Breast epithelium (tissue), 4 donors: ENCODE measurements around the gene MTHFR. TPM values are rescaled to one million over a fixed set of nuclear protein-coding genes. Genes with fewer than 3 reads are reported as not detected.

ENCODE experiments used
- DNase-seq, 2 donors: peaks; one replicate each; pipeline ENCODE4 v3.0.0-alpha.2; 2019; ENCODE audit warnings: low spot score in 2 of 2
- H3K27ac ChIP-seq, 2 donors: fragments of 200-600 bp; sonication (generic) in 1 of 2; one replicate each; pipeline ENCODE4 v1.5.1; 2016 to 2019; ENCODE audit warnings: mild to moderate bottlenecking in 1 of 2
- H3K27me3 ChIP-seq, 2 donors: fragments of 200-600 bp; sonication (generic) in 1 of 2; one replicate each; pipeline versions ENCODE4 v1.5.1 to v1.6.0; 2017 to 2019; ENCODE audit warnings: control low read depth in 1 of 2, mild to moderate bottlenecking in 1 of 2
- H3K36me3 ChIP-seq: fragments of 200-600 bp; one replicate; pipeline ENCODE4 v1.5.1; 2019
- H3K4me1 ChIP-seq, 2 donors: fragments of 200-600 bp; sonication (generic); one replicate each; pipeline ENCODE4 v1.5.1; 2016 to 2019; ENCODE audit warnings: control low read depth in 1 of 2
- H3K4me3 ChIP-seq, 3 donors: fragments of 200-600 bp; sonication (generic); 1 replicate in 2 of 3; 2 replicates in 1 of 3; pipeline ENCODE4 v1.5.1; 2016 to 2019; ENCODE audit warnings: mild to moderate bottlenecking in 3 of 3, moderate library complexity in 2 of 3
- H3K9me3 ChIP-seq, 2 donors: fragments of 200-600 bp; sonication (generic) in 1 of 2; one replicate each; pipeline ENCODE4 v1.5.1; 2016 to 2019; ENCODE audit warnings: control low read depth in 1 of 2
- POLR2A ChIP-seq: fragments of 450-650 bp; IDR thresholded peaks from one replicate; pipeline ENCODE4 v1.6.1; 2016; ENCODE audit warnings: antibody characterized with exemption, mild to moderate bottlenecking, moderate library complexity
- POLR2AphosphoS5 ChIP-seq, 3 donors: sonication (generic); formaldehyde crosslinking; IDR thresholded peaks; one replicate each; pipeline ENCODE4 v1.6.1; 2017; ENCODE audit warnings: antibody characterized with exemption in 3 of 3
- intact Hi-C: fragments of 100-400 bp; cut with DNase I; formaldehyde crosslinking; loops from one replicate; pipeline ENCODE4 v1.15.1; 2023; ENCODE audit warnings: low total_unique reads
- total RNA-seq, 3 donors: library from RNA; depleted of rRNA; stranded (reverse); fragments of >200 nt; gene quantifications; one replicate each; pipeline ENCODE4 v1.1.0, GENCODE V29; 2016
- TF ChIP-seq, protein P1 (sequence below), 3 donors: fragments of 450-650 bp; IDR thresholded peaks; one replicate each; pipeline ENCODE4 v1.5.1; 2016 to 2017; ENCODE audit warnings: antibody characterized with exemption in 3 of 3, mild to moderate bottlenecking in 3 of 3, moderate library complexity in 3 of 3

The MTHFR gene
- total RNA-seq, 3 donors from 2014 or later: 24.6 to 42.0 (median 30.0) TPM

DNA sequence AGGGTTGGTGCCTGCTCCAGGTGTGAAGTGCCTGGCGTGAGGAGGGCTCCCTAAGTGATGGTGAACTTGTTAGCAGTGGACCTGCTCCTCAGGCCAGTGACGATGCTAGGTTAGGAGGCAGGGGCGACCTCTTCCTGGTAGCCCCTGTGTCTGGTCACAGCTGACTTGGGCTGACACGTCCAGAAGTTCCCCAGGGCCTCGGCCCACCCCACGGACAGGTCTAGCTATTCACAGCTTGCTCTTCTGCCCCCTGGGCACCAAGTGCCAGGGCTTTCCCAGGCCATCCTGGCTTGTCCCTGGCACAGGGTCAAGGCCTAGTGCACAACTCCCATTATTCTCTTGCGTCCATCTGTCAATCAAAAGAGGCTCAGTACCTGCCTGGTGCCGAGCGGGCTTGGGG lies 54.7 kb downstream of the MTHFR start:
- TF ChIP-seq POLR2A (no peak), POLR2AphosphoS5 (IDR thresholded peaks at IDR 0.05) (no peak)
- TF ChIP-seq, protein P1, sequence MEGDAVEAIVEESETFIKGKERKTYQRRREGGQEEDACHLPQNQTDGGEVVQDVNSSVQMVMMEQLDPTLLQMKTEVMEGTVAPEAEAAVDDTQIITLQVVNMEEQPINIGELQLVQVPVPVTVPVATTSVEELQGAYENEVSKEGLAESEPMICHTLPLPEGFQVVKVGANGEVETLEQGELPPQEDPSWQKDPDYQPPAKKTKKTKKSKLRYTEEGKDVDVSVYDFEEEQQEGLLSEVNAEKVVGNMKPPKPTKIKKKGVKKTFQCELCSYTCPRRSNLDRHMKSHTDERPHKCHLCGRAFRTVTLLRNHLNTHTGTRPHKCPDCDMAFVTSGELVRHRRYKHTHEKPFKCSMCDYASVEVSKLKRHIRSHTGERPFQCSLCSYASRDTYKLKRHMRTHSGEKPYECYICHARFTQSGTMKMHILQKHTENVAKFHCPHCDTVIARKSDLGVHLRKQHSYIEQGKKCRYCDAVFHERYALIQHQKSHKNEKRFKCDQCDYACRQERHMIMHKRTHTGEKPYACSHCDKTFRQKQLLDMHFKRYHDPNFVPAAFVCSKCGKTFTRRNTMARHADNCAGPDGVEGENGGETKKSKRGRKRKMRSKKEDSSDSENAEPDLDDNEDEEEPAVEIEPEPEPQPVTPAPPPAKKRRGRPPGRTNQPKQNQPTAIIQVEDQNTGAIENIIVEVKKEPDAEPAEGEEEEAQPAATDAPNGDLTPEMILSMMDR (IDR thresholded peaks at IDR 0.05): no peak
- Histone ChIP-seq H3K9me3 (no peaks in the 10 kb centered on the region), H3K4me1 (no peaks in the 10 kb centered on the region), H3K27me3 (no peaks in the 10 kb centered on the region), H3K27ac (no peak overlapping the region), H3K4me3 (no peak overlapping the region), H3K36me3 (no peaks in the 10 kb centered on the region)
- DNase-seq: no peak
- intact Hi-C loops: no loop called here

GRCh38 chr1:11749996-11750395 lies 55.8 kb downstream of the MTHFR start:
- TF ChIP-seq POLR2A (no peak), POLR2AphosphoS5 (IDR thresholded peaks at IDR 0.05) (no peak)
- TF ChIP-seq, protein P1 (IDR thresholded peaks at IDR 0.05): no peak
- Histone ChIP-seq H3K27ac (no peak overlapping the region), H3K4me3 (no peak overlapping the region), H3K36me3 (no peaks in the 10 kb centered on the region), H3K4me1 (no peaks in the 10 kb centered on the region), H3K27me3 (no peaks in the 10 kb centered on the region), H3K9me3 (no peaks in the 10 kb centered on the region)
- intact Hi-C loops: no loop called here
- DNase-seq: no peak

- no peaks in the 10 kb centered on the region for H3K27me3 ChIP-seq
- no peaks in the 10 kb centered on the region for H3K9me3 ChIP-seq
- no peaks in the 10 kb centered on the region for H3K4me1 ChIP-seq
- TF ChIP-seq, protein P1 (IDR thresholded peaks at IDR 0.05): no peak
- TF ChIP-seq POLR2AphosphoS5 (IDR thresholded peaks at IDR 0.05): no peak
- no peak for TF ChIP-seq POLR2A
- DNase-seq: no peak
- H3K27ac ChIP-seq: no peak overlapping the region
- no peak overlapping the region for H3K4me3 ChIP-seq
- no peaks in the 10 kb centered on the region for H3K36me3 ChIP-seq
- intact Hi-C loops: no loop called here
Measured at GRCh38 chr1:11749203-11749689, 56.5 kb downstream of the MTHFR start.

DNA sequence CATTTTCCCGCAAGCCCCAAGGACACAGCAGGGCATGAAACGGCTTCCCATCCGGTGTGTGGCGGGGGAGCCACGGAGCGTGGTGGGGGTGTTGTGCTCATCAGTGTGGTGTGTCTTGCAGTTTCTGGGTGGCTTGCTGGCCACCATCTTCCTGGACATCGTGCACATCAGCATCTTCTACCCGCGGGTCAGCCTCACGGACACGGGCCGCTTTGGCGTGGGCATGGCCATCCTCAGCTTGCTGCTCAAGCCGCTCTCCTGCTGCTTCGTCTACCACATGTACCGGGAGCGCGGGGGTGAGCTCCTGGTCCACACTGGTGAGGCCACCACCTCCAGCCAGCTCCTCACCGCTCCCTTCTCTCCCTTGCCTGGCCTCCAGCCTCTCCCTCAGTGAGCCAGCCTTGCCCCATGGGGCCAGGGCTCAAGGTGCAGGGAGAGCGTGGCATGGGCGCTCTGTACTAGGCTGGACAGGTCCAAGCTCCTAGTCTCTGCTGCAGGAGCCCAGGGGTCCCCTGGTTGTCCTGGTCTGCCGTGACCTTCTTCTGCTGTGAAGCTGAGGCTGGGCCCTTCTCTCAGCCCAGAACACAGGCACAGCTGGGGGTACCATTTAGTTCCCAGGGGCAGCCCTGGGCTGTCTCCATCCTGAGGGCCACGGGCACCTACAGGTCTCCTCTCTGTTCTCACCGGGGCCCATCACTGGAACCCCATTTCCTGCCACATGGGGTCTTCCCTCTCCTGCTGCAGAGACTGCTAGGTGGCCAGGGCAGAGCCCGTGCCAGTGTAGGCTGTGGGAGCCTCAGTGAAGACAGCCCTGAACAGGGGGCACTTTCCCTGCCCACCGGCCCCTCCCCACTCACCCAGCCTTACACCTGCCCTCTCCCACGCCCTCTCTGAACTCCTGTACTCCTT lies 57.2 kb downstream of the MTHFR start:
- H3K27me3 ChIP-seq: no peaks in the 10 kb centered on the region
- no peaks in the 10 kb centered on the region for H3K9me3 ChIP-seq
- no peak overlapping the region for H3K4me3 ChIP-seq
- TF ChIP-seq POLR2A: no peak
- no peak for TF ChIP-seq POLR2AphosphoS5 (IDR thresholded peaks at IDR 0.05)
- TF ChIP-seq, protein P1 (IDR thresholded peaks at IDR 0.05): no peak
- no peaks in the 10 kb centered on the region for H3K36me3 ChIP-seq
- H3K27ac ChIP-seq: no peak overlapping the region
- intact Hi-C loops: no loop called here
- DNase-seq: no peak
- no peaks in the 10 kb centered on the region for H3K4me1 ChIP-seq

- Histone ChIP-seq H3K27me3 (no peaks in the 10 kb centered on the region), H3K4me3 (no peak overlapping the region), H3K4me1 (no peaks in the 10 kb centered on the region), H3K27ac (no peak overlapping the region), H3K36me3 (no peaks in the 10 kb centered on the region), H3K9me3 (no peaks in the 10 kb centered on the region)
- TF ChIP-seq, protein P1 (IDR thresholded peaks at IDR 0.05): no peak
- TF ChIP-seq POLR2AphosphoS5 (IDR thresholded peaks at IDR 0.05) (no peak), POLR2A (no peak)
- DNase-seq: no peak
- intact Hi-C loops: no loop called here
Measured at GRCh38 chr1:11746795-11747487, 58.8 kb downstream of the MTHFR start.
